ENCODE measurements around the gene LEP.
"Not testable (repeated sequence)": the region's sequence is repeated elsewhere in the genome, so short reads cannot be mapped to it uniquely, and the experiment has no call there.

Gene LEP

DNA sequence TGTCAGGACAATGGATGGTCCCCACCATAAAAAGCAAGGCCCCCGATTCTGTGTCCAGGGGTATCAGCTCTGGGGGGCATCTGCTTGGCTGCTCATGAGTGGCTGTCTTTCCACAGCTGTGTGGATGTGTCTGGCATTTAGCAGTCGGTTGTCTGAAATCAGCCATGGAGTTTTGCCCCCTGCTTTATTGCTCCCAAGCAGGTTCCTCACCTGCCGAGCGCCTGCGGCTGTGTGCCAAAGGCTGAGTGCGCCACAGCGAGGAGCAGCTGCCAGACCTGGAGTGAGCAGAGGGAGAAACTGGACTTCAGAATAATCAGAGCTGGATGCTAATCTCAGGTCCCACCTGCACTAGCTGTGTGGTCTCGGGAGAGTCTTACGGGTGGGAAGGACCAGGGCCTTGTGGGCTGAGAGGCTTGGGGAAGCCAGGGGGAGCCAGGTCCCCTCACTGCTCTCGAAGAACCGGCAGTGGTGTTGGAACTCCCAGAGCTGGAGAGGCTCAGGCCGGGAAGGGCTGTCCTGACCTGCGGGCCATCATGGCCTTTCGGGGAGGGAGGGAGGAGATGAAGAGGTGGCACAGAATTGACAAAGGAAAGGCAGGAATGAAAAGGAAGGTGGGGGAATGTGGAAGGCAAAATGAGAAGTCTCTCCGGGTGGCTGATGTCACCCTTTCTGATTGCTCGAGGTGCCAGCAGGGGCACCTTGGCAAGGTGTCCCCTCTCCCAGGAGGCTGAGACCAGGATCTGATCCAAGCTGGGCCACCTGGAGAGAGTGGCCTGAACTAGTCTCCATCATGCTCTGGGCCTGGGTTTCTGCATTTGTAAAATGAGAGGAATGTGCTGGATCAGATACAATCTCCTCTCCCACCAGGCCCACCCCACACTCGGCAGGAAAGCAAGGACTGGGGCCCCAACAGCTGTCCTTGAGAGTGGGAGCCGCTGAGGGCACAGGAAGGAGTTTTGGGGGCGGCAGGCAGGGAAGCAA, 30.2 kb upstream of the LEP start:
- DNase-seq (ENCODE audit: low spot score): no peak

DNA sequence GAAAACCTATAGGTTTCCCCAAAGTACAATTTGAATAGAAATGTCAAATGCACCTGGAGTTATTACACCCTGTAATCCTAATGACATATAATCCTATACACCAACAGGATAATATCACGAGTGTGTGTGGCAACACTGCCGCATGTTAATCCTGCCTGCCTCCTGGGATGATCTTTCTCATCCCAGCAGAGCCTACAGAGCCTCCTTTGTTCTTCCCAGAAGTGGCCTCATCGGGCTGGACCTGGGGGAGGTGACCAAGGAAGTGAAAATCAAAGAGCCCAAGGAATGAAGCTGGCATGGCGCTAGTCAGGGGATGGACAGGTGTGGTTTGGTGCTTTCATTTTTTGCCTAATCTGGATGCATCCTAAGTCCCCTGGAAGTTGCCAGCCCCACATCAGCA, 29.5 kb upstream of the LEP start:
- DNase-seq (ENCODE audit: low spot score): no peak

DNA sequence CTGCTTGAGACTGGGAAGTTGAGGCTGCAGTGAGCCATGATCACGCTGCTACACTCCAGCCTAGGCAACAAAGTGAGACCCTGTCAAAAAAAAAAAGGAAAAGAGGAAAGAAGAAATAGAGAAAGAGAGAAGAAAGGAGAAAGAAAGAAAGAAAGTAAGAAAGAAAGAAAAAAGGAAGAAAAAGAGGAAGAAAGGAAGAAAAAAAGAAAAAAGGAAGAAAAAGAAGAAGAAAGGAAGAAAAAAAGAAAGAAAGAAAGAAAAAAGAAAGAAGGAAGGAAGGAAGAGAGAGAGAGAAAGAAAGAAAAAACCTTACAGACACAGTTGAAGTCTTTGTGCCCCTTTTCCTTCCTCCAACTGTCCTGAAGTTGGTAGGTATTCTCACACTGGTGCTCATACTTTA, 26.6 kb upstream of the LEP start:
- no peak for DNase-seq (ENCODE audit: low spot score)

DNA sequence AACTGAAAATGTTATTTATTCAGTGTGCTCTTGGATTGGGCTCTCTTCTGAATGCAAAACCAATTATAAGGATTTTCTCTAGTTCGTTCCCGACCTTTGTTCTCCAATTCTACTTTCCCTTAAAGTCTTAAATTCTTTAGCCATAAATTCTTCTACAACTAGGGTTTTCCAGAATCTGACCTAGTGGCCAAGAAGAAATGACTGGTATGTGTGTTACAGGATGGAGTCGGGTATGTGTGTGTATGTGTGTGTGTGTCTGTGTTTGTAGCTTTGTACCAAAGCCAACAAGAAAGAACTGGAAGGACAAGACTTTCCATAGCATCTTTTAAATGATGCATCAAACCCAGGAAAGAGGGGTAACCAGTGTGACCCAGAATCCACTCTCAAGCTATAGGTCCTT, 25.8 kb upstream of the LEP start:
- DNase-seq (ENCODE audit: low spot score): no peak

GRCh38 chr7:128215739-128216138, 25.3 kb upstream of the LEP start:
- DNase-seq (ENCODE audit: low spot score): no peak

DNA sequence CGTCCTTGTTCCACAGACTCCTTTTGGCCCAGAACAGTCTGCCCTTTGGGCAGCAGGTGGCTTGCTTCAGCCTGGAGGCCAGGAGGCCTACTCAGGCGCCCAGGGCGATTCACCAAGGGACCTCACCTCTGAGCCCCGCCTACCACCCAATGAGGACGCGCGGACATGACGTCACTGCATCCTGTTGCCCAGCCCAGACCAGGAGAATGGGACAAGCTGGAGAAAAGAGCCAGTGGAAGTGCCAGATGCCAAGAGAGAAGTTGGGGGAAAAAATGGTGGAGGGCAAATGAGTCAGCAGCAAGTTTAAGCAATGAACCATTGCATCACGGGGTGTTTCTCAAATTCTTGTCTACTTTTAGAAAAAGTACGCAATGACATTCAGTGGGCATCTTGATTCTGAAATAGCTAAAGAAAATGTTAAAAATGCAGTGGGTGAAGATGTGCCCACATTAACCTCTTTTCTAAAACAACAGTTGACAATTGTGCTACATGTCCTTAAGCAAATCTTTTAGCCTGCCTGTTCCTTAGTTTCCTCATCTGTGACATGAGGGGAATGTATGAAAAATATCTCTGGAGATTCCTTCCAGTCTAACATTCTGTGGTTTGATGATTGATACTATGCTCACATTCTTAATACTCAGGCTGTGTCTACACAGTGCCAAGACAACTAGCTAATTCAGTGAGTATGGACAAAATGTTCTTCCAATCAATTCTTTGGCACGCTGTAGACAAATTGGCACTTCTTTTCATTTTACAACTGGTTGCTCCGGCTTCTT, 23.9 kb upstream of the LEP start:
- DNase-seq (ENCODE audit: low spot score): no peak

DNA sequence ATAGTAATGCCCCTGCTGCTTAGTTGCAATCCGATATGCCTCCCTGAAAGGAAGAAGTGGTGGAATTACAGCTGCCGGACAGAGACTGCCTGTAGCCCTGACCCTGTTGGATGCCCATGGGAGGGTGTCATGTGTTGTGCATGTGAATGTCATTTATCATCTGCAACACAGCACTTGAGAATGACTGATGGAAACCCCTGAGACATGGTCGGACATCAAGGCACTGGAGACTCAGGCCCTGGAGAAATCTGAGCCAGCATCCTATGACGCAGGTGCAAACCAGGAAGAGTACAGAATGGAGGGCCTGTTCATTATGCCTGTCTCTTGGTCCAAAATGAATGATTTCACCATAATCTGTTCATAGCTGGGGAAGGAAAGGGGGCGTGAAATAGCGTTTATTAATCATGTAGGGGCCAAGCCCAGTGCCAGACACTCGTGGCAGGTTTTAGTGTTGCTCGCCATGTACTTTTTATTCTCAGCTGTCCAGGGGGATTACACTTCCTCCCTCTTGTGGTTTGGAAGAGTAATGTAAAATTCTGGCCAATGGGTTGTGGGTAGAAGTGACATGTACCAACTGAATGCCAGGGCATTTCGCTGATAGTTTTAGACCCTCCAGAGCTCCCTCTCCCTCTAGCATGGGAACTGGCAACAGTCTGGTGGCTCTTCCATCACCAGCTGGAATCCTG, 23.0 kb upstream of the LEP start:
- no peak for DNase-seq (ENCODE audit: low spot score)

GRCh38 chr7:128219636-128220035, 21.4 kb upstream of the LEP start:
- no peak for DNase-seq (ENCODE audit: low spot score)

DNA sequence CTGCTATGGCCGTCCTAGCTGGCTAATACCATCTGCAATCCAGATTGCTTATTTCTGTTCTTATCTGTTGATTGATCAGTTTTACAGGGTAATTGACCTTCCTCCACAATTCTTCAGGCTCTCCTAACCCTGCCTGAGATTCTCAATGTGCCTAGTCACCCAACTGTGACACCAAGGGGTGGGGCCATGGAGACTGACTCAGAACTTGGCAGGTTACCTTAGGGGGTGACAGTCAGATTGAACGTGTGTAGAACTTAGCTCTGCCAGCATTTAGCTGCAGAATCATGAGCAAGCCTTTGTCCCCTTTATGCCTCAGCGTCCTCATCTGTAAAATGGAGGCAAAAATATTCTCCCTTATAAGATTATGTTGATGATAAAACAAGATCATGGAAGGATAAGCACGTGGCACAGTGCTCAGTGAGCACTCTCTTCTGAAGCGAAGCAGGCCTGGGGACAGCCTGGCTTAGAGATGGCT, 19.1 kb upstream of the LEP start:
- DNase-seq (ENCODE audit: low spot score): peak; percentile 85

DNA sequence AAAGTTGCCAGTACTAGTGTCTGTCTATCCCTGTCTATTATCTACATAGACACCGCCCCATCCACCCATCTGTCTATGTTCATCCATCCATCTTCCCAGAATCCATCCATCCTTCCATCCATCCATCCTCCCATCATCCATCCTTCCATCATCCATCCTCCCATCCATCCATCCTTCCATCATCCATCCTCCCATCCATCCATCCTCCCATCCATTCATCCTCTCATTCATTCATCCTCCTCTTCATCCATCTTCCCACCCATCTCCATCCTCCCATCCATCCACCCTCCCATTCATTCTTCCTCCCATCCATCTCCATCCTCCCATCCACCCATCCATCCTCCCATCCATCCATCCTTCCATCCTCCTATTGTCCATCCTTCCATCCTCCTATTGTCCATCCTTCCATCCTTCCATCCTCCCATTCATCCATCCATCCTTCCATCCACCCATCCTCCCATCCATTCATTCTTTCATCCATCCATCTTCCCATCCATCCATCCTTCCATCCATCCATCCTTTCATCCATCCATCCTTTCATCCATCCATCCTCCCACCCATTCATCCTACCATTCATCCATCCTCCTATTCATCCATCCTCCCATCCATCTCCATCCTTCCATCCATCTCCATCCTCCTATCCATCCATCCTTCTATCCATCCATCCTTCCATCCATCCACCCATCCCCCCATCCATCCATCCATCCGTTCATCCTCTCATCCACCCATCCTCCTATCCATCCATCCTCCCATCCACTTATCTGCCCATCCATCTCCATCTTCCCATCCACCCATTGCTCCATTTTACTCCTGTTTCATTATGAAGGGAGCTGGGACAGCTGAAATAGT, 14.7 kb upstream of the LEP start:
- DNase-seq (ENCODE audit: low spot score): no peak

- no peak for DNase-seq (ENCODE audit: low spot score)
Measured at GRCh38 chr7:128227271-128227670, 13.8 kb upstream of the LEP start.

DNA sequence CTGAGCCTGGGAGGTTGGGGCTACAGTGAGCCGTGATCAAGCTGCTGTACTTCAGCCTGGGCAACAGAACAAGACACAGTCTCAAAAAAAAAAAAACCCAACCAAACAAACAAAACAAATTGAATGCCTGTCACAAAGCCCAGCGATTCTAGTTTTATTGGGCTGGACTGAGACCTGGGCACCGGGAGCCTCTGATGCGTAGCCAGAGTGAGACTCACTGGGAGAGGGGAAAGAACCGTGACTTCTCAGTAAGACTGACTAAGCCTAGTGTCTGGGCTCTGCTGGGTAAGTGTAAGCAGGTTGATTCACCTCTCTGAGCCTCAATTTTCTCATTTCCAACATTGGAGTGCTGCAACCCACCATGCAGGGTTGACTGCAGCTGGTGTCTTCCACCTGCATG, 10.1 kb upstream of the LEP start:
- no peak for DNase-seq (ENCODE audit: low spot score)

DNA sequence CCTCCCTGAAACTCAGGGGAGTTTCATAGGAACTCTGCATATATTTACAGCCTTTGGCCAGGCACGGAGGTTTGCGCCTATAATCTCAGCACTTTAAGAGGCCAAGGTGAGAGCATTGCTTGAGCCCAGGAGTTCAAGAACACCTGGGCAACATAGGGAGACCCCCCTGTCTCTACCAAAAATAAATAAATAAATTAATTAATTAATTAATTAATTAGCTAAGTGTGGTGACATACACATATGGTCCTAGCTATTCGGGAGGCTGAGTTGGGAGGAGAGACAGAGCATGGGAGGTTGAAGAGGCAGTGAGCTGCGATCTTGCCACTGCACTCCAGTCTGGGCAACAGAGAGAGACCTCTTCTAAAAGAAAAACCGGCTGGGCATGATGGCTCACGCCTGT, 9.4 kb upstream of the LEP start:
- DNase-seq (ENCODE audit: low spot score): no peak

- DNase-seq (ENCODE audit: low spot score): no peak
Measured at GRCh38 chr7:128233471-128233870, 7.6 kb upstream of the LEP start.

DNA sequence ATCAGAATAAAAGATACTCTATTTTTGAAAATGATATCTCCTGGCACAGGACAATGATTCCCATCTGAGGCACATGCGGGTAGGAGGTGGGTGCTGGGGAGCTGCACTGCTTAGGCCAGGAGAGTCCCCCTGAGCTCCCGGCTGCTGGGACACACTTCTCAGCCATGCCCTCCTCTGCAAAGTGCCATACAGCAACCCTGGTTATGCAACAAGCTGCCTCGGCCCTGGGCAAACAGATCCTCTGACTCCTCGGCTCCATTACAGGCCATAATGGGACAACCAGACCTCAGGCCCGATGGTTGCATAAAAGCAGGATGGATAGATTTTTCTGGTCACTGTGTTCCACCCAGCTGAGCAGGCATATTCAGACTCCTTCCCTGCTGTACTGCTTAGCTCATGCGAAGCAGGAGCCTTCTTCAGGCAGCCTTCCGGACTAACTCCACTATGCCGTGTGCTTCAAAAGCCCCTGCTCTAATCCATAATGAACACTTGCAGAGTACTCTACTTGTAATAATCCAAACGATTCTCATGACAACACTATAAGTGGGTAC, 6.5 kb upstream of the LEP start:
- no peak for DNase-seq (ENCODE audit: low spot score)

GRCh38 chr7:128235471-128235870, 5.6 kb upstream of the LEP start:
- DNase-seq (ENCODE audit: low spot score): no peak

DNA sequence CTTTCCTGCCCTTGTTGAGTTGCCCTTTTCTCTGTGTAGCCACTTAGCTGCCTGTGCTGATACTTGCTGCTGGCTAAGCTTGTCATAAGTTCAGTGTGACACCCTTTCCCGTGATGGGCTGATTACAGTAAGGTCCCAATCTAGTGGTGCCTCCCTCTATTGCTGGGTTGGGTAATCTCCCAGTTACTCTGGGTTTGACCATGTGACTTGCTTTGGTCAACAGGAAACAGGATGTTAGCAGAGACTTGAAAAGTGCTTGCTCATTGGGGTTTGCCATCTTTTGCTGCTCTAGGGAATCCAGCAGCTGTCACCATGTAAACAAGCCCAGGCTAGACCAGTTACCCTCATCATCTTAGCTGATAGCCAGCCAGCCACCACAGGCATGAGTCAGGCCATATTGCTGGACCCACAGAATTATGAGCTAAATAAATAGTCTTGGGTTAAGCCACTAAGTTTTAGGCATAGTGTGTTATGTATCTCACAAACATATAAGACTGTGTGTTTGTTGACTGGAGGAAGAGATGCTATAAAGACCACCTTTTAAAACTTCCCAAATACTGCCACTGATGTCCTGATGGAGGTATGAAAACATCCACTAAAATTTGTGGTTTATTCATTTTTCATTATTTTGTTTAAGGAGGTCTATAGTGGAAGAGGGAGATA, 4.0 kb upstream of the LEP start:
- DNase-seq (ENCODE audit: low spot score): peak; percentile 51

GRCh38 chr7:128239146-128239545, 1.9 kb upstream of the LEP start:
- not testable (repeated sequence) for DNase-seq (ENCODE audit: low spot score)

DNA sequence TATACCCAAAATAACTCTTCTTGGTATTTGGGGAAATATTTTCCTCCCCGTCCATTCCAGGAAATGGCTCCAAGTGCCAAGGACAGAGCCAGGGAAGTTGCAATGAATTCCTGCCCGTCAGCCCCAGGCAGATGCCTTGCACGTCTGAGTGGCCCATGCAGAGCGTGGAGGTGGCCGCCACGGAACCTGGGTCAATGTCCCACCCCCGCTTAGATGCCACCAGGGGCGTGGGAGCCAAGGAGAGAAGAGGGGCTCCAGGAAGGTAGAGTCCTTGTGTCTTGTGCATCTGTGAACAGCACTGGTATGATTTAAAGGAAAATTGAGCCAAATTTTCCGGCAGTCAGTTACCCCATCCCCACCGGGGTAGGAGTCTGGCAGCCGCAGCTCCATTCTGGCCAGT, 1.6 kb downstream of the LEP start:
- DNase-seq (ENCODE audit: low spot score): no peak

DNA sequence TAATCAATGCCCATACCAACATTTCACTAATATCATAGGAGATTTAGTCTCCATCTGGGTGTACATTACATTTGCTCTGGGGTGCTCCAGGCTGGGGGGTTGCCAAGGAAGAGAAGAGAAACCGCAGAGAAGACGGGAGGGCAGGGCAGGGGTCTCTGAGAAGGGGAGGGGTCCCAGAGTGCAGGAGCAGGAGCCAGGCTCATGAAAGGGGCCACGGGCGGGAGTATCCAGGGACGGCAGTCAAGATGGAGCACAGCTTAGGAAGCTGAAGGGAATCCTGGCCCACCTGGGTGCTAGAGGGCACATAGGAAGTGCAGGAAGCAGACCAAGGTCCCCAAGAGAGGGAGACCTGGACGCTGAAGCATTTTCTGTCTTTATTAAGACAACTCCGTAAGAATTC, 2.2 kb downstream of the LEP start:
- DNase-seq (ENCODE audit: low spot score): no peak

DNA sequence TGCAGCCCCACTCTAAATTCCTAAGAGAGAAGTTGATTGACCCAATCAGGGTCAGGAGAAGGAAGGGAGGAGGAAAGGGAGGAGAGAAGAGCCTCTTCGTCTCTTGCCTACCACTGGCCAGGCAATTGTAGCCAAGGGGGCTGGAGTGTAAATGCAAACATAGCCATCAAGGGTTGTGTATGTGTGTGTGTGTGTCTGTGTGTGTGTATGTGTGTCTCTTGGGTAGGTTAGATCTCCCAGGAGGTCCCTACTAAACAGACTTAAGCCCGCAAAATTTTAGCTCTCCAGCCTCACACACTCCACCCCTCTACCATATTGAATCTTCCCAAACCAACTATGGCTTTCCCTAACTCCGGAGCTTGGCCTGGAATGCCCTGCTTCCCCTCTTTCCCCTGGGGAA, 3.8 kb downstream of the LEP start:
- no peak for DNase-seq (ENCODE audit: low spot score)
